Kidney tubule cell (primary cell): ENCODE data around the gene HOXC12.
A peak's percentile ranks its signal among the peaks of the same experiment; 100 is the strongest.

Experiments
- DNase-seq: peaks from one replicate; pipeline ENCODE4 v3.0.0-alpha.2; 2018; ENCODE audit warnings: low spot score

The HOXC12 gene

GRCh38 chr12:53972152-53972702, 17.5 kb downstream of the HOXC12 start:
- DNase-seq, result peak; percentile 63

- DNase-seq, result no peak
These were observed 18.1 kb downstream of the HOXC12 start, which contains the start of gene HOXC11 for GRCh38 chr12:53972722-53973235. TSS of gene HOXC11 (plus strand) at chr12:53973126. CDS start at chr12:53973242, 116 bp downstream.

- peak; percentile 60 for DNase-seq
These were observed 18.7 kb downstream of the HOXC12 start for GRCh38 chr12:53973236-53974042.

- DNase-seq, result peak; percentile 68
These were observed 19.7 kb downstream of the HOXC12 start, which contains the start of gene HOTAIR for GRCh38 chr12:53974084-53975063. TSS of gene HOTAIR (minus strand) at chr12:53974954.

- no peak for DNase-seq
These were observed 20.4 kb downstream of the HOXC12 start for GRCh38 chr12:53975064-53975471.

- DNase-seq, result no peak
These were observed 20.9 kb downstream of the HOXC12 start for GRCh38 chr12:53975479-53976152.

- DNase-seq, result no peak
These were observed 21.6 kb downstream of the HOXC12 start for GRCh38 chr12:53976172-53976822.

GRCh38 chr12:53976823-53977595, 22.3 kb downstream of the HOXC12 start:
- no peak for DNase-seq

GRCh38 chr12:53977596-53978445, 23.1 kb downstream of the HOXC12 start:
- DNase-seq, result no peak

- no peak for DNase-seq
These were observed 24.0 kb downstream of the HOXC12 start for GRCh38 chr12:53978477-53979356.

GRCh38 chr12:53980104-53980801, 25.6 kb downstream of the HOXC12 start:
- peak; percentile 61 for DNase-seq

- no peak for DNase-seq
These were observed 26.2 kb downstream of the HOXC12 start for GRCh38 chr12:53980802-53981496.

GRCh38 chr12:53981634-53982565, 27.2 kb downstream of the HOXC12 start:
- no peak for DNase-seq

- no peak for DNase-seq
These were observed 28.2 kb downstream of the HOXC12 start for GRCh38 chr12:53982648-53983567.

- DNase-seq, result no peak
These were observed 28.9 kb downstream of the HOXC12 start for GRCh38 chr12:53983568-53983949.
